ENCODE results near the gene SRSF6.

- TF ChIP-seq, protein P1, sequence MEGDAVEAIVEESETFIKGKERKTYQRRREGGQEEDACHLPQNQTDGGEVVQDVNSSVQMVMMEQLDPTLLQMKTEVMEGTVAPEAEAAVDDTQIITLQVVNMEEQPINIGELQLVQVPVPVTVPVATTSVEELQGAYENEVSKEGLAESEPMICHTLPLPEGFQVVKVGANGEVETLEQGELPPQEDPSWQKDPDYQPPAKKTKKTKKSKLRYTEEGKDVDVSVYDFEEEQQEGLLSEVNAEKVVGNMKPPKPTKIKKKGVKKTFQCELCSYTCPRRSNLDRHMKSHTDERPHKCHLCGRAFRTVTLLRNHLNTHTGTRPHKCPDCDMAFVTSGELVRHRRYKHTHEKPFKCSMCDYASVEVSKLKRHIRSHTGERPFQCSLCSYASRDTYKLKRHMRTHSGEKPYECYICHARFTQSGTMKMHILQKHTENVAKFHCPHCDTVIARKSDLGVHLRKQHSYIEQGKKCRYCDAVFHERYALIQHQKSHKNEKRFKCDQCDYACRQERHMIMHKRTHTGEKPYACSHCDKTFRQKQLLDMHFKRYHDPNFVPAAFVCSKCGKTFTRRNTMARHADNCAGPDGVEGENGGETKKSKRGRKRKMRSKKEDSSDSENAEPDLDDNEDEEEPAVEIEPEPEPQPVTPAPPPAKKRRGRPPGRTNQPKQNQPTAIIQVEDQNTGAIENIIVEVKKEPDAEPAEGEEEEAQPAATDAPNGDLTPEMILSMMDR (IDR thresholded peaks at IDR 0.05; ENCODE audit: poor library complexity, severe bottlenecking), result no peak
- no peak for TF ChIP-seq RAD21 (conservative IDR thresholded peaks at IDR 0.05)
- no peak for TF ChIP-seq EP300 (conservative IDR thresholded peaks at IDR 0.05; ENCODE audit: poor library complexity, severe bottlenecking)
Observed at GRCh38 chr20:43420192-43420591, 37.5 kb upstream of the SRSF6 start.
